NOMO-1 treated with DMSO at 0.1 percent for 48 hours (cell line): ENCODE measurements around the gene NDUFC1.
"Not testable (repeated sequence)": the region's sequence is repeated elsewhere in the genome, so short reads cannot be mapped to it uniquely, and the experiment has no call there.

Source experiments
- DNase-seq: peaks from one replicate; lab custom pipeline; 2025; ENCODE audit not compliant: unreplicated experiment; lab: John Stamatoyannopoulos, UW

NDUFC1 gene

GRCh38 chr4:139299536-139299935 is 2.7 kb downstream of the NDUFC1 start:
- no peak for DNase-seq

GRCh38 chr4:139297001-139297410 is 5.3 kb downstream of the NDUFC1 start:
- DNase-seq: peak; percentile 45

- DNase-seq: no peak
Measured at GRCh38 chr4:139295942-139296299, 6.4 kb downstream of the NDUFC1 start.

- DNase-seq: peak; percentile 90
Measured at GRCh38 chr4:139295206-139295941, 6.9 kb downstream of the NDUFC1 start.

- no peak for DNase-seq
Measured at GRCh38 chr4:139286186-139286698, 16.0 kb downstream of the NDUFC1 start.

- DNase-seq: no peak
Measured at GRCh38 chr4:139282721-139283075, 19.6 kb downstream of the NDUFC1 start.

GRCh38 chr4:139282065-139282720 is 20.1 kb downstream of the NDUFC1 start:
- DNase-seq: no peak

- DNase-seq: no peak
Measured at GRCh38 chr4:139279760-139280620, 22.3 kb downstream of the NDUFC1 start, which contains the start of gene MGARP. TSS of gene MGARP (minus strand) at chr4:139280225. CDS start at chr4:139280158, 67 bp downstream.

- DNase-seq: no peak
Measured at GRCh38 chr4:139278912-139279759, 23.1 kb downstream of the NDUFC1 start.

GRCh38 chr4:139278485-139278884 is 23.8 kb downstream of the NDUFC1 start:
- DNase-seq: no peak

- DNase-seq: no peak
Measured at GRCh38 chr4:139275281-139275735, 27.0 kb downstream of the NDUFC1 start.

- no peak for DNase-seq
Measured at GRCh38 chr4:139274790-139275189, 27.5 kb downstream of the NDUFC1 start.

- DNase-seq: no peak
Measured at GRCh38 chr4:139273835-139274234, 28.4 kb downstream of the NDUFC1 start.

- no peak for DNase-seq
Measured at GRCh38 chr4:139267301-139267700, 35.0 kb downstream of the NDUFC1 start.

- peak; percentile 90 for DNase-seq
Measured at GRCh38 chr4:139266583-139267257, 35.6 kb downstream of the NDUFC1 start.

GRCh38 chr4:139266208-139266582 is 36.1 kb downstream of the NDUFC1 start:
- no peak for DNase-seq

- DNase-seq: no peak
Measured at GRCh38 chr4:139265654-139266053, 36.6 kb downstream of the NDUFC1 start.

- no peak for DNase-seq
Measured at GRCh38 chr4:139256349-139256748, 45.9 kb downstream of the NDUFC1 start.

- DNase-seq: not testable (repeated sequence)
Measured at GRCh38 chr4:139255581-139255980, 46.7 kb downstream of the NDUFC1 start.

- no peak for DNase-seq
Measured at GRCh38 chr4:139253713-139254112, 48.6 kb downstream of the NDUFC1 start.
